CD14-positive monocyte (primary cell): ENCODE measurements around the gene TSPAN31. TPM values are rescaled to one million over a fixed set of nuclear protein-coding genes. Genes with fewer than 3 reads are reported as not detected.

Experiments used
- DNase-seq, 3 donors: peaks; one replicate each; pipeline ENCODE4 v3.0.0-alpha.2; 2011 to 2022
- H2AFZ ChIP-seq: 2 replicates; pipeline ENCODE4 v1.6.0; 2012; ENCODE audit warnings: mild to moderate bottlenecking, low read depth, low read length, inconsistent platforms; ENCODE audit not compliant: insufficient read depth, poor library complexity, severe bottlenecking
- H3K27ac ChIP-seq, 2 donors: 1 replicate in 1 of 2; 2 replicates in 1 of 2; pipeline ENCODE4 v1.5.1; 2012 to 2013; ENCODE audit warnings: low read length in 2 of 2, control low read depth in 1 of 2, inconsistent platforms in 1 of 2, low read depth in 1 of 2, mild to moderate bottlenecking in 1 of 2
- H3K27me3 ChIP-seq, 2 donors: one replicate each; pipeline versions ENCODE4 v1.6.0 to v1.6.1; 2011 to 2013; ENCODE audit warnings: low read length in 2 of 2; ENCODE audit not compliant: control insufficient read depth in 2 of 2, insufficient read depth in 2 of 2
- H3K36me3 ChIP-seq, 2 donors: replicated peaks in 1 of 2; 1 replicate in 1 of 2; 2 replicates in 1 of 2; pipeline versions ENCODE4 v1.5.1 to v1.6.1; 2012 to 2013; ENCODE audit warnings: low read length in 2 of 2, control low read depth in 1 of 2, inconsistent platforms in 1 of 2, mild to moderate bottlenecking in 1 of 2; ENCODE audit not compliant: insufficient read depth in 2 of 2, control insufficient read depth in 1 of 2
- H3K4me1 ChIP-seq, 2 donors: 1 replicate in 1 of 2; 2 replicates in 1 of 2; pipeline versions ENCODE4 v1.5.1 to v1.6.1; 2012 to 2013; ENCODE audit warnings: low read length in 2 of 2, control low read depth in 1 of 2, inconsistent platforms in 1 of 2, mild to moderate bottlenecking in 1 of 2, moderate library complexity in 1 of 2; ENCODE audit not compliant: insufficient read depth in 2 of 2, control insufficient read depth in 1 of 2
- H3K4me2 ChIP-seq: replicated peaks from 2 replicates; pipeline ENCODE3; 2012; ENCODE audit warnings: low read length, moderate library complexity, mild to moderate bottlenecking; ENCODE audit not compliant: poor library complexity, severe bottlenecking; ENCODE audit errors: extremely low read depth
- H3K4me3 ChIP-seq, 3 experiments: fragments of 200-600 bp in 1 of 3; sonication (generic) in 1 of 3; replicated peaks in 1 of 3; 1 replicate in 2 of 3; 2 replicates in 1 of 3; pipeline ENCODE4 v1.5.1; 2011 to 2013; ENCODE audit warnings: low read length in 3 of 3, mild to moderate bottlenecking in 3 of 3, control low read depth in 2 of 3, low read depth in 2 of 3, inconsistent platforms in 1 of 3, moderate library complexity in 1 of 3
- H3K79me2 ChIP-seq: 2 replicates; pipeline ENCODE4 v1.6.0; 2012; ENCODE audit warnings: mild to moderate bottlenecking, control low read depth, inconsistent platforms, low read length, moderate library complexity; ENCODE audit not compliant: insufficient read depth
- H3K9ac ChIP-seq: 2 replicates; pipeline ENCODE4 v1.6.0; 2017; ENCODE audit warnings: low read length, mild to moderate bottlenecking; ENCODE audit not compliant: insufficient read depth, poor library complexity, severe bottlenecking
- H3K9me3 ChIP-seq, 2 donors: replicated peaks in 1 of 2; 1 replicate in 1 of 2; 2 replicates in 1 of 2; pipeline versions ENCODE4 v1.5.1 to v1.6.1; 2012 to 2013; ENCODE audit warnings: low read length in 2 of 2, control low read depth in 1 of 2; ENCODE audit not compliant: control insufficient read depth in 1 of 2, insufficient read depth in 1 of 2
- H4K20me1 ChIP-seq: 2 replicates; pipeline ENCODE4 v1.6.0; 2012; ENCODE audit warnings: mild to moderate bottlenecking, low read length, control low read depth, moderate library complexity; ENCODE audit not compliant: insufficient read depth
- H3K27ac Mint-ChIP-seq, 7 donors: one replicate each; pipeline ENCODE4 v1.8.0; 2020; ENCODE audit warnings: mild to moderate bottlenecking in 7 of 7, mixed read lengths in 7 of 7, moderate library complexity in 6 of 7, inconsistent platforms in 2 of 7
- H3K27me3 Mint-ChIP-seq, 3 donors: one replicate each; pipeline ENCODE4 v1.8.0; 2021 to 2022; ENCODE audit warnings: low read depth in 3 of 3, mild to moderate bottlenecking in 3 of 3, mixed read lengths in 3 of 3, moderate library complexity in 3 of 3, inconsistent platforms in 1 of 3
- H3K36me3 Mint-ChIP-seq, 2 donors: one replicate each; pipeline ENCODE4 v1.8.0; 2020; ENCODE audit warnings: mixed read lengths in 2 of 2, inconsistent platforms in 1 of 2, mild to moderate bottlenecking in 1 of 2
- H3K4me1 Mint-ChIP-seq: one replicate; pipeline ENCODE4 v1.8.0; 2020; ENCODE audit warnings: mild to moderate bottlenecking, mixed read lengths
- H3K4me3 Mint-ChIP-seq, 2 donors: one replicate each; pipeline ENCODE4 v1.8.0; 2020; ENCODE audit warnings: mild to moderate bottlenecking in 2 of 2, mixed read lengths in 2 of 2, moderate library complexity in 1 of 2
- H3K9me3 Mint-ChIP-seq, 7 donors: one replicate each; pipeline ENCODE4 v1.8.0; 2020 to 2022; ENCODE audit warnings: mixed read lengths in 7 of 7, mild to moderate bottlenecking in 6 of 7, moderate library complexity in 6 of 7, inconsistent platforms in 2 of 7
- CTCF ChIP-seq: fragments of 200-600 bp; IDR thresholded peaks from one replicate; pipeline ENCODE4 v1.8.0; 2022; ENCODE audit warnings: antibody characterized with exemption, mild to moderate bottlenecking
- WGBS: methylation state at CpG from one replicate; pipeline ENCODE4 v1.1.5; 2013; ENCODE audit warnings: missing lambda C conversion rate; ENCODE audit not compliant: insufficient coverage; 5-methylcytosine and 5-hydroxymethylcytosine counted together
- intact Hi-C, 2 donors: fragments of 100-400 bp; cut with micrococcal nuclease; formaldehyde crosslinking; loops; one replicate each; pipeline versions ENCODE4 v1.15.0 to v1.15.1; 2023
- polyA plus RNA-seq, 3 donors: library from polyadenylated mRNA; depleted of rRNA in 1 of 3; unstranded in 2 of 3; stranded (reverse) in 1 of 3; fragments of 300-500 nt in 2 of 3; fragments of >200 nt in 1 of 3; fragmentation: Illumina TruSeq in 2 of 3; gene quantifications; 1 replicate in 2 of 3; 2 replicates in 1 of 3; pipeline ENCODE4 v1.2.3, GENCODE V29; 2012 to 2021

Gene TSPAN31
- polyA plus RNA-seq, 3 donors = 20.6 to 48.1 (median 43.0) TPM

GRCh38 chr12:57783861-57784260, 39.0 kb downstream of the TSPAN31 start:
- DNase-seq = no peak
- Mint-ChIP-seq H3K27me3 (peaks cover 0 to 3% (median 0%) of the 10 kb centered on the region in 3 donors), H3K27ac (peak overlapping the region in 2 of 7 donors; percentile 10 to 71), H3K4me3 (no peak overlapping the region), H3K36me3 (peaks cover 31 to 33% of the 10 kb centered on the region in 2 donors), H3K9me3 (peaks cover 0 to 2% (median 0%) of the 10 kb centered on the region in 7 donors), H3K4me1 (peaks cover 41% of the 10 kb centered on the region)
- Histone ChIP-seq H4K20me1 (no peaks in the 10 kb centered on the region), H3K27me3 (no peaks in the 10 kb centered on the region), H3K79me2 (peaks cover 17% of the 10 kb centered on the region), H3K27ac (no peak overlapping the region), H3K4me2 (no peak overlapping the region), H3K9me3 (no peaks in the 10 kb centered on the region), H3K9ac (no peak overlapping the region), H3K36me3 (peaks cover 31 to 39% of the 10 kb centered on the region in 2 donors), H3K4me1 (peaks cover 37 to 39% of the 10 kb centered on the region in 2 donors), H3K4me3 (no peak overlapping the region), H2AFZ (no peak overlapping the region)
- 100% methylated on average over 3 of the region's 11 CpGs for WGBS
- TF ChIP-seq CTCF = no peak
- intact Hi-C loops = loop anchor here in 1 of 2 donors (5.0 kb wide), 1 partner anchor 63 kb away; the partner anchor contains the start of gene CTDSP2

- DNase-seq = no peak
- no peaks in the 10 kb centered on the region for H3K79me2 ChIP-seq
- peaks cover 73 to 86% of the 10 kb centered on the region in 2 donors for H3K36me3 ChIP-seq
- no peak overlapping the region for H3K4me3 ChIP-seq
- H3K4me2 ChIP-seq = no peak overlapping the region
- H2AFZ ChIP-seq = no peak overlapping the region
- TF ChIP-seq CTCF = no peak
- H3K27me3 ChIP-seq = no peaks in the 10 kb centered on the region
- H3K9me3 ChIP-seq = no peaks in the 10 kb centered on the region
- no peak overlapping the region for H3K27ac ChIP-seq
- Mint-ChIP-seq H3K27me3 (no peaks in the 10 kb centered on the region), H3K4me1 (peaks cover 8% of the 10 kb centered on the region), H3K36me3 (peaks cover 66 to 78% of the 10 kb centered on the region in 2 donors), H3K27ac (no peak overlapping the region), H3K4me3 (no peak overlapping the region), H3K9me3 (no peaks in the 10 kb centered on the region)
- no peaks in the 10 kb centered on the region for H4K20me1 ChIP-seq
- H3K4me1 ChIP-seq = peaks cover 9 to 10% of the 10 kb centered on the region in 2 donors
- H3K9ac ChIP-seq = no peak overlapping the region
- WGBS = 100% methylated on average over 1 of the region's 1 CpG
- intact Hi-C loops = no loop called here
Measured at GRCh38 chr12:57793920-57794319, 49.1 kb downstream of the TSPAN31 start.
